Measurements from ENCODE around the gene LRRC75B. TPM values are rescaled to one million over a fixed set of nuclear protein-coding genes. Genes with fewer than 3 reads are reported as not detected.

The LRRC75B gene
- total RNA-seq = 7.6 and 9.6 TPM in 2 replicates

GRCh38 chr22:24592851-24593558, at the start of gene LRRC75B:
LRRC75B (minus strand) TSS chr22:24593073; CDS start chr22:24593039, 34 bp downstream.

GRCh38 chr22:24602847-24603769, 10.2 kb upstream of the LRRC75B start, which contains the start of gene GGT1:
GGT1 (plus strand) TSS chr22:24603193; CDS start chr22:24611082, 7,889 bp downstream.

GRCh38 chr22:24555165-24556039, 37.5 kb downstream of the LRRC75B start, which contains the start of gene SNRPD3:
SNRPD3 (plus strand) TSS chr22:24555999; CDS start chr22:24557675, 1,676 bp downstream.

GRCh38 chr22:24554313-24555164, 38.3 kb downstream of the LRRC75B start, which contains the start of gene GUCD1:
GUCD1 (minus strand) TSS chr22:24555138; CDS start chr22:24554991, 147 bp downstream.

Other genes starting within 250 kb of the LRRC75B start
- gene ADORA2A, start 165.5 kb downstream of the LRRC75B start, total RNA-seq = 0.15 and 0.50 TPM in 2 replicates
- gene UPB1, start 97.7 kb downstream of the LRRC75B start, total RNA-seq = not detected in 2 replicates
- 111 and 113 TPM in 2 replicates for gene GUCD1, start 37.9 kb downstream of the LRRC75B start, total RNA-seq
- gene SNRPD3, start 37.1 kb downstream of the LRRC75B start, total RNA-seq = 211 and 264 TPM in 2 replicates
- 1.0 and 2.2 TPM in 2 replicates for gene GGT1, start 10.1 kb upstream of the LRRC75B start, total RNA-seq
- gene PIWIL3, start 181.6 kb upstream of the LRRC75B start, total RNA-seq = not detected in 2 replicates
- not detected in 2 replicates for gene SGSM1, start 213.1 kb upstream of the LRRC75B start, total RNA-seq

Data from bronchus fibroblast of lung (primary cell).